HG02943 (cell line): ENCODE measurements around the gene EXPH5.
"Not testable (repeated sequence)": the region's sequence is repeated elsewhere in the genome, so short reads cannot be mapped to it uniquely, and the experiment has no call there.

Experiments used
- ATAC-seq: cut with Tn5 transposase; IDR thresholded peaks from one replicate; pipeline ENCODE4 v1.9.1; 2021; ENCODE audit warnings: mild to moderate bottlenecking, low read depth, moderate library complexity; ENCODE audit not compliant: unreplicated experiment

The EXPH5 gene

DNA sequence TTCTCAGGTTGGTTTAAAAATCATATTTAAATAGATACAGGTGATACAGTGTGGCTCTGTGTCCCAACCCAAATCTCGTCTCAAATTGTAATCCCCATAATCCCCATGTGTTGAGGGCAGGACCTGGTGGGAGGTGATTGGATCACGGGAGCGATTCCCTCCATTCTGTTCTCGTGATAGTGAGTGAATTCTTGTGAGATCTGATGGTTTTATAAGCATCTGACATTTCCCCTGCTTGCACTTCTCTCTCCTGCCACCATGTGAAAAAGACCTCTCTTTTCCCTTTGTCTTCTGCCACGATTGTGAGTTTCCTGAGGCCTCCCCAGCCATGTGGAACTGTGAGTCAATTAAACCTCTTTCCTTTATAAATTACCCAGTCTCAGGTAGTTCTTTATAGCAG lies 9.2 kb upstream of the EXPH5 start:
- not testable (repeated sequence) for ATAC-seq

DNA sequence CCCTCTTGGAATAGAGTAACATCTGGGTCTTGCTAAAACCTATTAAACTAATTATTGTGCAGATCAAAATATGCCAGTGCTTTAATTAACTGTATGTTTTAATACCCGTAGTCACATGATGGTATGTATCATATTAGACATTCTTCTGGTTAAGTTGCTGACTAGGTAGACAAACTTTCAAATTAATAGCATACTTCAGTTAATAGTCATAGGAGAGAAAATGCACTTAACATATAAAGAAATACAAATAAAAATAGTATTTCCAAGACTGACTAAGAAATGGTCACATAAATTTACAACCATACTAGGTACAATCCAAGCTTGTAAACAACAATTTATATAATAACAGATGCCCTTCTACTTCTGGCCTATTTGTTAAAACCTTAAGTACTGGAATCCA lies 7.6 kb upstream of the EXPH5 start:
- no peak for ATAC-seq

DNA sequence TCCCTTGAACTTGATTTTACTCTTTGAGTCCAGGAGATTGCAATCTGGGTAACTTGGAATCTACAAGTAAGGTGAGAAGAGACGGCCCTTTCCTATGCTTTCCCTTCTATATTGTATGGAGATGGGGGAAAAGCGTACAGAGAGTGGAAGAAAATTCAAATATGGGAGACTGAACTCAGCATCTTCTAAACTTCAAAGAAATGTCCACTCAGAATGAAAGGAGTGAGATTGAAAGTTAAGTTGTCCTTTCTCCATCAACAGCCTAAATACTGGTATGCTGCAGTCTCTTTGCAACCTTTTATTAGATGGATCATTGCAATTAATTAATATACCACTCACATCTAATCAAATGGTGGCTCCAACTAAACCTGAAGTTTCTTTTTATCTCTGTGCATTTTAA lies 6.4 kb upstream of the EXPH5 start:
- no peak for ATAC-seq

DNA sequence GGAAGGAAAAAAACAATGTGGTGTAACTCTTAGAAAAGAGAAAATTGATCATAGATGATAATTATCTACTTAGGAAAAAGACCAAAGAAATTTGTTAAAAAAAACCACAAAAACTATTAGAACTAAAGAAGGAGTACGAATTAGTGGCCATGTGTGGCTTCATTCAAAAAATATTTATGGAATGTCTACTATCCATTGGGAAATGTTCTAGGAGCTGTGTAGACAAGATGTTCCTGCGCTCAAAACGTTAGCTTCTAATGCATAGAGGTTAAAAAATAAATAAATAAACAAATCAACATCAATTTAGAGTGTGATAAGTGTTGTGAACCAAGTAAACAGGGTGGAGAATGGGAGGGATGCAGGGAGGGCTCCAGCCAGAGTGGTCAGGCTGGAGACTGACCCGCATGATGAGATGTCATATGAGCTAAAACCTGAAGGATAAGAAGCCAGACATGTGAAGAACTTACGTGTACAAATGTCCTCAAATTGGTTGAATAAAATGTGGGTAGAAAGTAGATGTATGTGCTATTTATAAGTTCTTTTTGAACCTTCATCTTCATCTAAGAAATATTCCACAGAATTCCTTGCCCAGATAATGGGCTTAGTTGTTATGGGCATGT lies 4.3 kb upstream of the EXPH5 start:
- no peak for ATAC-seq

DNA sequence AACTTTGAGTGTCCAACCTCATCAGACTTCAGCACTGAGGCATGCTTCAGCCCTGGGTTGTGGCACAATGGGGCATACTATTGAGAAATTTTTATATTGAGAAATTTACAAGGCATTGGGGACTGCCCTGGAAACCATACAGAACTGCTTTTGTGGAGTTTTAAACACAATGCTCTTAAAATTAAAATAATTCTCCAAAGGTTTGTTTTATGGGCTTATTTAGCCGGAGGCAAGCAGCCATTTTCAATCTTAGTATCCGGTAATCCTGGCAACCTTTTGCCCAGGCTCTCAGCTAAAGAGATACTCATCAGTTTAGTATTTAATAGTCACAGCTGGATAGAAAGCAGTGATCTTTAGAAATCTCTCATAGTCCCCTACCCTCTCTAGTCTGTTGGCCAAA lies 3.1 kb upstream of the EXPH5 start:
- ATAC-seq: no peak

DNA sequence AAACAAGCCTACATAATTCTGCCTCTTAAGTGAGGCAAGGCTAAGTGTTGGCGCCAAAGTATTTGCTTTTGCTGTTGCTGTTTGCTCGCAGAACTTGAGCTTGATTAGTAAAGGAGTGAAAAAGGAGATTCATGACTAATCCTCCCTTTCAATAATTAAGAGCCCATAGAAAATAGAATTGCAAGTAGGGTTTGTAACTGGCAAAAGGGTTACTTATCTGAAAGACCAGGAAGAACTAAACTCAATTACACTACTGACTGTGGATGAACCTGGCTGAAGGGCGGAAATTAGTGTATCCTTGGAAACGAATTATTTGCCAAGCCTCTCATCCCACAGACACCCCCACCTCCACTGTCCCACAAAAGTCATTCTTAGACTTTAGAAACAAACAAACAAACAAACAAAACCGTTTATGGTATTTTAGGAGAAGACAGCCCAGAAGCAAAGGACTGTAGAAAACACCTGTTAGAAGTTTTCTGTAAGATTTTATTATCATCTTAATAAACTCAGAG lies 411 bp upstream of the EXPH5 start:
- no peak for ATAC-seq

DNA sequence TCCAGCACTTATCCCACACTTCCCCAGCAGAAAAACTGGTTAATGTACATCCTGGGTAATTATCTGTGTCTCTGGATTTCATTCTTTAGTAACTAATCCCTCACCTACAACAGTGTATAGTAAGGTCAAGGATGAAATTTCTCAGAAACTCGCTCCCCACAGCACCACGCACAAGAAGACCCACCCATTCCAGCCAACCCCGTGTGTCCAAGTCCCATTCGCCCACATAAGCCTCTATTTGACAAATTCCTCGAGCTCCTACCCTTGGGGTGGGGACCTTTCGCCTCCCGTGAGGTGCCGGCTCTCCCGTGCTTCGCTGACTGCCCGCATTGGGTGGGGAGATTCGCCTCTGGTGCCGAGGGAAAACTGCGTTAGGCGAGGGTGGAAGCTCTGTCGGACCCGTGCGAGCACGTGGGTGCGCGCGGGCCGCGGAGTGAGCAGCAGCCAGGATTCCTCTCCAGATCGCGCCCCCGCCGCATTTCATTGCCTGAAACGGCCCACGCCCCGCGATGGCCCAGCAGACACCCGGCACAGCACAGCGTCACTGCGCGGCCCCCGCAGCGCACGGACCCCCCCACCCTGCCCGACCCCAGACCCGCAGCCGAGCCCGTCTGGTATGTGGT lies 866 bp downstream of the EXPH5 start:
- peak; percentile 19 for ATAC-seq

DNA sequence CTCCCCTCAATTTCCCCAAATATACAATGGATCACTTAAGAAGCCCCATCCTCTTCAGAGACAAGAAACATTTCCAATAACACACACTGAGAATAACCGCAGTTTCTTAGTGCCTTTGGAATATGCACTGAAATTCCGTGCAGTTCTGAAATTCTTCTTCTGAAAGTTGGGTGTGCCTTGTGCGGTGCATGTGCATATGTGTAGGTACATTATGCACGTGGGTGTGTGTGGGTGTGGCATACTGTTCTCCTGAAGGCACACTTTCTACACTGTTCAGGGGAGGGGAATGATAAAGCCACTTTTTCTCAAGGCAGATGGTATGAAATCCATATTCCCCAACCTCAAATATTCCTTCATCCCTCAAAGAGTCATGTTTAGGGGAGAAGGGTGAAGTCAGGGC lies 1.7 kb downstream of the EXPH5 start:
- ATAC-seq: no peak

DNA sequence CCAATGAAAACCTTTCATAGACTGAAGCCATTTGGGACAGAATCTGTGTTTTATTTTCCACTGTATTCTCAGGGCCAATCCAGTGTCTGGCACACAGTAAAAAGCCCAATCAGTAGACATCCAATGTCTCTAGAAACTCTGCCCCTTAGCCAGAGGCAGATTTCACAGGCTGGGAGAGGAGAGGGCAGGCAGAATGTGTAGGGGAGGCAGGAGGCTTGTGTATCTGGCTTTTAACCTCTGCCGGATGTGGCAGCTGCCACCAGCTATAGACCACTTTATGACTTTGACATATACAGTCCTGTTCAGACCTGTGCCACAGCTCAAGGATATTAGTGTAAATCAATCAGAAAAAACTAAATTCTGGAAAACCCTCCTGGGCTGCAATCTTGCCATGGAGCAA lies 4.4 kb downstream of the EXPH5 start:
- no peak for ATAC-seq

DNA sequence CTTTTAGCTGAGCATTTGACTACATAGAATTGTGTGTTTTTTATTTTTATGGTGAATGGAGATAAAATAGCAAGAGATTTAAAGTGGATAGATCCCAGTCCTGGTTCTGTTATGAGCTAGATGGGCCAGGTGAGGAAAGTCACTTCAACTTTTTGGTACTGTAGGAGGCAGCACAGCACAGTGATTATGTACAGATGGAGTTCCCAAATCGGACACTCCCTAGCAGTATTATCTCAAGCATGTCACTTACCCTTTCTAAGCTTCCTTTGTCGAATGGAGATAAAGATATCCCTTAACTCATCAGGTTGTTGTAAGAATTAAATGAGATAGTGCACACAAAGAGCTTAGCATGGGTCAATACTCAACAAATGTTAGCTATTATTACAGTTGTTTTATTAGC lies 5.3 kb downstream of the EXPH5 start:
- ATAC-seq: no peak

DNA sequence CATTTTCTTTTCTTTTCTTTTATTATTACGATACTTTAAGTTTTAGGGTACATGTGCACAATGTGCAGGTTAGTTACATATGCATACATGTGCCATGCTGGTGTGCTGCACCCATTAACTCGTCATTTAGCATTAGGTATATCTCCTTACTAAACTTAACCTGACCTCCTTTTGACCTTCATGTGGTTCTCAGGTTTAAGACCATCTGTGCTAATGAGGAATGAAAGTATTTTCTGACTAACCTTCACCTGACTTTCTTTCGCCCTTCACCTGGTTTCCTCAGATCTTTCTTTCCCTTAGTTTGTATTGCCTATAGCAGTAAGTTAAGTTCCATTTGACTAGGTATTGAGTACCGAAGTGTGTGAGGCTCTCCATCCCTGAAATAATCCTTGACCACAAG lies 6.5 kb downstream of the EXPH5 start:
- ATAC-seq: no peak

DNA sequence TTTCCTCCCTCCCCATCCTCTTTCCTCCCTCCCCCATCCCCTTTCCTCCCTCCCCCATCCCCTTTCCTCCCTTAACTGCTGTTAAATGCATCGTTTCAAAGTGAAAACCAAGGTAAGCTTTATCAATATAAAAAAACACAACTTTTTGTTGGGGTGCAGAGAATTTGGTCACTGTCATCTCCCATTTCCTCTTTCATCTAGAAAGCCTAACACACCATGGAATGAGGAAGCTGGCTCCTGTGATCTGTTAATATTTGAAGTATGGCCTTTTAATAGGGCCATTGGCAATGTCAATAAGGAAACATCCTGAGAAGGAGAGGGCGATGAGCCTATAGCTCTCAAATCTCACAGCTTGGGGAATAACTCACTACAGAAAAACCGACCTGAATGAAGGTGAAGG lies 7.0 kb downstream of the EXPH5 start:
- ATAC-seq: no peak

DNA sequence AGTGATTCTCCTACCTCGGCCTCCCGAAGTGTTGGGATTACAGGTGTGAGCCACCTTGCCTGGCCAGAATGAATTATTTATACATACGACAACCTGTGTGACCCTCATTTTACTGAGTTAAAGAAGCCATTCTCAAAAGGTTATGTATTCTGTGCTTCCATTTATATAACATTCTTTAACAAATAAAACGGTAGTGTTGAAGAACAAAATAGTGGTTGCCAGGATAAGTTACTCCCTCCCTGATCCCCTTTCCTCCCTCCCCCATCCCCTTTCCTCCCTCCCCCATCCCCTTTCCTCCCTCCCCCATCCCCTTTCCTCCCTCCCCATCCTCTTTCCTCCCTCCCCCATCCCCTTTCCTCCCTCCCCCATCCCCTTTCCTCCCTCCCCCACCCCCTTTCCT lies 7.4 kb downstream of the EXPH5 start:
- not testable (repeated sequence) for ATAC-seq

DNA sequence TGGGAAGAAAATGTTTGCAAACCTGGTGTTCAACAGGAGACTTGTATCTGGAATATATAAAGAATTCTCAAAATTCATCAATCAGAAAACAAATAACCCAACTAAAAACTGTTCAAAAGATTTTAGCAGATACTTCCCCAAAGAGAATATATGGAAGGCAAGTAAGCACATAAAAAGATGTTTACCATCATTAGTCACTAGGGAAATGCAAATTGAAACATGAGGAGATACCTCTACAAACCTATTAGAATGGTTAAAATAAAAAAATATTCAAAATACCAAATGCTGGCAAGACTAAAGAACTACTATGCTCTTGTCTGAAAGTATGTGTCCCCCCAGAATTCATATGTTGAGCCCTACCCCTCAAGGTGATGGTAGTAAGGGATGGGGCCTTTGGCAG lies 8.6 kb downstream of the EXPH5 start:
- ATAC-seq: no peak

DNA sequence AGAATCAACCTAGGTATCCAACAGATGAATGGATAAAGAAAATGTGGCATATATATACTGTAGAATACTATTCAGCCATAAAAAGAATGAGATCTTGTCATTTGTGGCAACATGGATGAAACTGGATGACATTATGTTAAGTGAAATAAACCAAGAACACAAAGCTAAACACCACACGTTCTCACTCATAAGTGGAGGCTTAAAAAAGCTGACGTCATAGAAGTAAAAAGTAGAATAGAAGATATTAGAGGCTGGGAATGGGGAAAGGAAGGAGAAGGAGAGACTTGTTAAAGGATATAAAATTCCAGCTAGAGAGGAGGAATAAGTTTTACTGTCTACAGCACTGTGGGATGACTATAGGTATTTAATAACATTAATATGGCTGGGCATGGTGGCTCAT lies 12.9 kb downstream of the EXPH5 start:
- no peak for ATAC-seq

DNA sequence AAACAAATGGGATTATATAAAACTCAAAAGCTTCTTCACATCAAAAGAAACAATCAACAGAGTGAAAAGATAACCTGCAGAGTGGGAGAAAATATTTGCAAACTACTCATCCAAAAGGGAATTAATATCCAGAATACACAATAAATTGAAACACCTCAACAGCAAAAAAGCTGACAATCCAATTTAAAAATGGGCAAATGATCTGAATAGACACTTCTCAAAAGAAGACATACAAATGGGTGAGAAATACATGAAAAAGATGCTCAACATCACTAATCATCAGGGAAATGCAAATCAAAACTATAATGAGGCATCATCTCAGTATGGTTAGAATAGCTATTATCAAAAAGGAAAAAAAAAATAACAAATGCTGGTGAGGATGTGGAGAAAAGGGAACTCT lies 13.5 kb downstream of the EXPH5 start:
- ATAC-seq: no peak

DNA sequence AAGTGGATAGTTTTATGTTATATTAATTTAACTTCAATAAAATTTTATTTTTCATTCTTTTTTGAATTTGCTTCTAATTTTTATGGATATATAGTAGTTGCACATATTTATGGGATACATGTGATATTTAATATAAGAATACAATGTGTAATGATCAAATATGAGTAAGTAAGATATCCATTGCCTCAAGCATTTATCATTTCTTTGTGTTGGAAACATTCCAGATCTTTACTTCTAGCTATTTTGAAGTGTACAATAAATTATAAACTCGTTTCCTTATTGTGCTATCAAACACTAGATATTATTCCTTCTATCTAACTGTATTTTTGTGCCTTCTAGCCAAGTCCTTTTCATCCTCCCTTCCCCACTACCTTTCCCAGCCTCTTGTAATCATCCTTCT lies 17.0 kb downstream of the EXPH5 start:
- no peak for ATAC-seq

DNA sequence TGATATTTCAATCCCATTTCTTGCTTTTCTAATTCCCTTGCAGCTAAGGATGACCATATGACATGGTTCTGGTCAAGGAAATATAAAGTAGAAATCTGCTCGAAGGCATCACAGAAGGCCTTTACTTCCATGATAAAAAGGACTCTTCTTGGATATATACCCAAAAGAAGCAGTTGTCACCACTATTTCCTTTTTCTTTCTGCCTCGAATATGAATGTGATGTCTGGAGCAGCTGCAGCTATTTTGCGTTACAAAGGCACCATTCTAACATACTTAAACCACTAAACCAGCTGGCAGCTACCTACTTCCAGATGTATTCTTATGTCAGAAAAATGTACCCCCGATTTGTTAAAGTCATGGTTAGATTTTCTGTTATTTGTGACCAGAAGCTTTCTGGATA lies 18.9 kb downstream of the EXPH5 start:
- ATAC-seq: no peak

DNA sequence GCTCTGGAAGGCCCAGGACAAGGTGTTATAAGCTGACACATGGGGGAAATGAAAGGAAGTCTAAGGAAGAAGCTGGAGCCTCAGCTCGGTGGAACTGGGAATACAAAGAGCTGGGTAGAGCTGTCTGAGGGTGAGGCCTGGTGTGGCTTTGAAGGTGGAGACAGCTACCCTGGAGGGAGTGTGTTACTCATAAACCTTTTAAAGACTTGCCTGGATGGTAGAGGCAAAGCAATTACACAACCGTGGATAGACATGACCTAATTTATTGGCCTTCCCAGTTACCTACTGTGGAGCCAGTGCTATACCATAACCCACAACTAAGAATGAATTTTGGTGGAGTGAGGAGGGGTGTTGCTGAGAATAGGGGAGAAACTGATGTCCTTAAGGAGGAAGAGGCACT lies 22.6 kb downstream of the EXPH5 start:
- no peak for ATAC-seq

DNA sequence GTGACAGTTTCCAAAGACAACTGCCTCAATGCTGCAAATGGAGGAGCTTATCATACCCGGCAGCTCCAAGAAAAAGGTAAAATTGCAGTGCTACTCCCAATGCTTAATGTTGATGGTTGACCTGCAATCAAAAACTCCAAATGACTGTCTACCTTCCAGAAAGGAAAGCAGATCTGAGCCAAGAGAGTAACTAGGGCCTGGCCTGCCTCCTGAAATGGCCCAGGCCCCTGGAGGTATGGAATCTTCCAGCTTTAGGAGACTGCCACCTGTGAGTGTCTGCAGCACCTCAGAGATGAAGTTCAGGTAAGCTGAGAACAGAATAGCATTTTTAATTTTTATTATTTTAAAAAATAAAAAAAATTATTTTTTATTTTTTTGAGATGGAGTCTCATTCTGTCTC lies 23.7 kb downstream of the EXPH5 start:
- ATAC-seq: no peak

DNA sequence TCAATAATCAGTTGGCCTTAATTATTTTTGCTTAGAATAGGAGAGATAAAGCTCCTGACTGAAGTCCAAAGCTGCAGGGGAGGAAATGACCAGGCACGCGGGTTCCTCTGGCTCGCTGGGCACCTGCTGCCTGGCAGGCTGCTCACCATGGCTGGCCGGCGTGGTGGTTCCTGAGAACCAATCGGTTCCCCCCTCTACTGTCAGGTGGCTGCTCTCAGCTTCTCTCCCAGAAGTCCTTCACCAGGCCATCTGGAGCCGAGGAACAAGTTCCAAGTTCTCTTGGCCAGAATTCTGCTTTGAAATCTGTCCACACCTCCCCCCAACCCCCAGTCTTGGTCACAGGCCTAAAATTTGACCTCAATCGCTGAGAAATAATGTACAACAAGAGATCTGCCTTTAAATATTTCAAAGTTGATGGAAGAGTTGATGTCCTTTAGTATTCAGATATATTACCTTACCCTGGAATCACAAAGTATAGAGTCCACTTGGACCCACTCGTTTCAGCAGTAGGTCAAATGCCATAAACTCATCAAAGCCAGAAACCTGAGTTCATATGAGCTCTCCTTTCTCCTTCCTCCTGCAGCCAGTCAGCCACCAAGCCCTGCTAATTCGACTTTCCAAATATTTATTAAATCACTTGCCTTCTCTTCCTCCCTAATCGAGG lies 25.2 kb downstream of the EXPH5 start:
- ATAC-seq: no peak

DNA sequence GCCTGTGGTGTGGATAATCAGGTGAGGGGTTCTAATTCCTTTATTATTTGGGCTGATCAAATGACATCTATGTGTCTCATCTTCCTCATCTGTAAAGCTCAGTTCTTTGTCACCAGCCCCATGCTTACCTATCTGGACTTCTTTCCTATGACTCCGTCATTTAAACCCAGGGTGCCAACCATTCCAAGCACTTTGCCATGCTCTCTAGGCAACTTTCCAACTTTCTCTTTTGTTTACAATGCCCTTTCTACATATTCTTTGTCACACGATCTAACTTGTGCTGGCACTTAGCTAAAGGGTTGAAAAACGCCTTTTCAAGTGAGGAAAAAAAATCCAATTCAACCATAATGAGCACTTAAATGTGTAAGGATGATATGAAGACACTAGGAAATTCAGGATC lies 27.9 kb downstream of the EXPH5 start:
- ATAC-seq: no peak
